HepG2 (cell line): ENCODE data around the gene TMEM125. TPM values are rescaled to one million over a fixed set of nuclear protein-coding genes. Genes with fewer than 3 reads are reported as not detected.

Experiments used
- ATAC-seq: fragments of 200-7000 bp; cut with Tn5 transposase; 3 replicates; pipeline ENCODE4 v1.9.1; 2020; ENCODE audit warnings: mild to moderate bottlenecking, moderate library complexity
- BruUV-seq: library from RNA; stranded (reverse); fragments of 400-500 nt; replicated peaks from 2 replicates; lab custom pipeline; 2021; lab: Mats Ljungman, UMichigan
- CTCF ChIA-PET: fragments of 300-600 bp; formaldehyde crosslinking; extraction: SDS; loops from one replicate; lab custom pipeline; 2021; ENCODE audit warnings: low total read pairs, inconsistent platforms, low intra/inter-chr PET ratio; lab: Yijun Ruan, JAX
- POLR2A ChIA-PET: fragments of 350-600 bp; sonication (Branson Sonifier 250); formaldehyde crosslinking; loops from one replicate; lab custom pipeline; 2020; ENCODE audit warnings: antibody characterized with exemption, inconsistent platforms; lab: Yijun Ruan, JAX
- DNase-seq: peaks from one replicate; pipeline ENCODE4 v3.0.0-alpha.2; 2015; ENCODE audit warnings: low spot score
- FAIRE-seq: peaks from 3 replicates; lab custom pipeline; 2011; peaks lifted over from hg19 to GRCh38; lab: Jason Lieb, UNC
- H2AFZ ChIP-seq: one replicate; pipeline ENCODE4 v1.6.1; 2011; ENCODE audit warnings: low read length, inconsistent platforms
- H3K27ac ChIP-seq: fragments of 300-600 bp; 3 replicates; pipeline ENCODE4 v1.8.0; 2011; ENCODE audit warnings: mixed run types, mild to moderate bottlenecking, mixed read lengths, low read length, inconsistent platforms; ENCODE audit not compliant: insufficient read depth; ENCODE audit errors: extremely low read length
- H3K27me3 ChIP-seq, 2 experiments: fragments of 200-600 bp in 1 of 2; 2 replicates in 1 of 2; 3 replicates in 1 of 2; pipeline versions ENCODE4 v1.6.0 to v1.8.0; 2011; ENCODE audit warnings: low read length in 2 of 2, mild to moderate bottlenecking in 2 of 2, moderate library complexity in 2 of 2, inconsistent platforms in 1 of 2; ENCODE audit not compliant: insufficient read depth in 2 of 2, control insufficient read depth in 1 of 2
- H3K36me3 ChIP-seq, 2 experiments: fragments of 200-600 bp in 1 of 2; replicated peaks in 1 of 2; 2 replicates in 1 of 2; 3 replicates in 1 of 2; pipeline versions ENCODE4 v1.5.1 to v1.8.0; 2011; ENCODE audit warnings: low read length in 2 of 2, inconsistent platforms in 1 of 2; ENCODE audit not compliant: insufficient read depth in 2 of 2, control insufficient read depth in 1 of 2
- H3K4me1 ChIP-seq: 2 replicates; pipeline ENCODE4 v1.5.1; 2012; ENCODE audit warnings: low read length, inconsistent platforms; ENCODE audit not compliant: insufficient read depth
- H3K4me2 ChIP-seq: 2 replicates; pipeline ENCODE4 v1.6.0; 2011; ENCODE audit warnings: low read depth, low read length, inconsistent platforms
- H3K4me3 ChIP-seq, 3 experiments: fragments of 200-600 bp in 1 of 3; sonication (generic), shearing (Covaris generic) in 1 of 3; replicated peaks in 1 of 3; 2 replicates each; pipeline ENCODE4 v1.5.1; 2011 to 2016; ENCODE audit warnings: low read length in 3 of 3, inconsistent platforms in 2 of 3, low read depth in 2 of 3, mild to moderate bottlenecking in 2 of 3, control low read depth in 1 of 3, mixed read lengths in 1 of 3; ENCODE audit not compliant: insufficient read depth in 1 of 3
- H3K79me2 ChIP-seq: one replicate; pipeline ENCODE4 v1.6.1; 2011; ENCODE audit warnings: low read length, inconsistent platforms; ENCODE audit not compliant: insufficient read depth
- H3K9ac ChIP-seq: 2 replicates; pipeline ENCODE4 v1.6.0; 2011; ENCODE audit warnings: mild to moderate bottlenecking, low read depth, low read length, inconsistent platforms; ENCODE audit not compliant: insufficient read depth
- H3K9me3 ChIP-seq: 2 replicates; pipeline ENCODE4 v1.5.1; 2012; ENCODE audit warnings: mild to moderate bottlenecking, low read length
- H4K20me1 ChIP-seq: 2 replicates; pipeline ENCODE4 v1.6.0; 2011; ENCODE audit warnings: inconsistent platforms, mild to moderate bottlenecking, low read length, moderate library complexity; ENCODE audit not compliant: insufficient read depth
- ETV5 ChIP-seq: IDR thresholded peaks from 2 replicates; pipeline ENCODE4 v1.6.1; 2018; ENCODE audit warnings: missing biosample characterization, missing genetic modification reagents, inconsistent platforms, borderline replicate concordance
- HBP1 ChIP-seq: IDR thresholded peaks from 2 replicates; pipeline ENCODE4 v1.6.1; 2016; ENCODE audit warnings: low read depth, control low read depth
- MED1 ChIP-seq: sonication (generic); formaldehyde crosslinking; IDR thresholded peaks from 2 replicates; pipeline ENCODE4 v1.4.0; 2020; ENCODE audit warnings: missing genetic modification reagents
- PAF1 ChIP-seq: IDR thresholded peaks from 2 replicates; pipeline ENCODE4 v1.6.1; 2016; ENCODE audit warnings: missing genetic modification reagents, missing compliant biosample characterization
- POLR2G ChIP-seq: fragments of 200-400 bp; formaldehyde crosslinking; IDR thresholded peaks from 2 replicates; pipeline ENCODE4 v1.6.1; 2018; ENCODE audit warnings: mild to moderate bottlenecking, low read depth, low read length, moderate library complexity
- TBX3 ChIP-seq: fragments of 450-650 bp; IDR thresholded peaks from 2 replicates; pipeline ENCODE4 v1.6.1; 2017; ENCODE audit warnings: antibody characterized with exemption, mild to moderate bottlenecking, inconsistent platforms, borderline replicate concordance
- ZNF674 ChIP-seq: sonication (generic); formaldehyde crosslinking; IDR thresholded peaks from 2 replicates; pipeline ENCODE4 v1.5.0; 2020; ENCODE audit warnings: low read depth, mild to moderate bottlenecking, missing genetic modification reagents
- ZNF770 ChIP-seq: sonication (generic); formaldehyde crosslinking; IDR thresholded peaks from 2 replicates; pipeline ENCODE4 v1.5.0; 2020; ENCODE audit warnings: mild to moderate bottlenecking, missing genetic modification reagents
- WGBS: methylation state at CpG from one replicate; pipeline ENCODE4 v1.1.6; 2017; ENCODE audit warnings: low lambda C conversion rate; 5-methylcytosine and 5-hydroxymethylcytosine counted together
- in situ Hi-C: cut with HindIII; loops from 2 replicates; pipeline ENCODE4 v1.10.0; 2017; ENCODE audit warnings: low pct_unique_long_range_greater_than_20kb; ENCODE audit not compliant: extremely low pct_ligation_motif_present
- intact Hi-C: fragments of 100-400 bp; cut with micrococcal nuclease; formaldehyde crosslinking; loops from one replicate; pipeline ENCODE4 v1.10.0; 2022; ENCODE audit not compliant: unreplicated experiment
- polyA plus RNA-seq, 8 experiments: library from polyadenylated mRNA; depleted of rRNA in 3 of 8; stranded (reverse) in 7 of 8; unstranded in 1 of 8; fragments of >200 nt; fragmentation: Illumina TruSeq in 4 of 8; extraction: Trizol in 4 of 8; gene quantifications; 2 replicates each; pipeline versions ENCODE4 v1.2.1 to v1.2.3, GENCODE V29; 2011 to 2016; ENCODE audit warnings: low read depth in 4 of 8, missing spikeins in 1 of 8, mixed read lengths in 1 of 8; ENCODE audit not compliant: insufficient read depth in 1 of 8
- total RNA-seq, 5 experiments: library from RNA; depleted of rRNA; stranded (reverse); fragments of >200 nt; fragmentation: Illumina TruSeq; extraction: Trizol; gene quantifications; 2 replicates each; pipeline ENCODE4 v1.2.3, GENCODE V29; 2016; ENCODE audit warnings: low read depth in 1 of 5
- TF ChIP-seq, protein P1 (sequence below): sonication (generic); formaldehyde crosslinking; IDR thresholded peaks from 2 replicates; pipeline ENCODE4 v1.8.1; 2023; ENCODE audit warnings: mild to moderate bottlenecking, missing genetic modification reagents

Gene TMEM125
- total and polyA plus RNA-seq, 2 of the 13 experiments (the other 11 are each of a cell fraction or from before 2014, with no cell fraction given) = 0.03 TPM; not detected in 1

GRCh38 chr1:43305926-43306687, 36.3 kb downstream of the TMEM125 start:
- peaks cover 25% of the 10 kb centered on the region for H3K4me1 ChIP-seq
- no peak overlapping the region for H3K9ac ChIP-seq
- H3K36me3 ChIP-seq = no peaks in the 10 kb centered on the region
- H3K4me3 ChIP-seq = no peak overlapping the region
- no peak overlapping the region for H3K4me2 ChIP-seq
- H4K20me1 ChIP-seq = no peaks in the 10 kb centered on the region
- no peaks in the 10 kb centered on the region for H3K79me2 ChIP-seq
- FAIRE-seq = no peak
- in situ Hi-C loops = no loop called here
- POLR2A ChIA-PET = no interaction called here
- 26% methylated on average over 6 of the region's 6 CpGs for WGBS
- CTCF ChIA-PET = no interaction called here
- no peak for DNase-seq
- H3K27me3 ChIP-seq = peaks cover 0 to 44% of the 10 kb centered on the region in 2 experiments; a peak in 3 of 5 replicates
- intact Hi-C loops = no loop called here
- no peaks in the 10 kb centered on the region for H3K9me3 ChIP-seq
- no TSS peak for BruUV-seq
- no peak for ATAC-seq
- no peak overlapping the region for H3K27ac ChIP-seq
- TF ChIP-seq ZNF674 (no peak), PAF1 (CRISPR knock-in tag) (no peak), ZNF770 (no peak), MED1 (CRISPR knock-in tag) (no peak), ETV5 (CRISPR knock-in tag) (no peak), POLR2G (no peak), TBX3 (no peak), HBP1 (CRISPR knock-in tag) (no peak)
- TF ChIP-seq, protein P1, sequence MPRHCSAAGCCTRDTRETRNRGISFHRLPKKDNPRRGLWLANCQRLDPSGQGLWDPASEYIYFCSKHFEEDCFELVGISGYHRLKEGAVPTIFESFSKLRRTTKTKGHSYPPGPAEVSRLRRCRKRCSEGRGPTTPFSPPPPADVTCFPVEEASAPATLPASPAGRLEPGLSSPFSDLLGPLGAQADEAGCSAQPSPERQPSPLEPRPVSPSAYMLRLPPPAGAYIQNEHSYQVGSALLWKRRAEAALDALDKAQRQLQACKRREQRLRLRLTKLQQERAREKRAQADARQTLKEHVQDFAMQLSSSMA = no peak
- no peak overlapping the region for H2AFZ ChIP-seq
